ENCODE data around the gene AMIGO3.
A peak's percentile ranks its signal among the peaks of the same experiment; 100 is the strongest.
"Not testable (repeated sequence)": the region's sequence is repeated elsewhere in the genome, so short reads cannot be mapped to it uniquely, and the experiment has no call there.

AMIGO3 gene

GRCh38 chr3:49712166-49712565 lies 7.3 kb downstream of the AMIGO3 start:
- DNase-seq (ENCODE audit: low read depth in 2 of 2) = no peak

GRCh38 chr3:49711489-49711888 lies 8.0 kb downstream of the AMIGO3 start:
- DNase-seq (ENCODE audit: low read depth in 2 of 2) = no peak

- DNase-seq (ENCODE audit: low read depth in 2 of 2) = no peak
Measured at GRCh38 chr3:49709852-49710251, 9.6 kb downstream of the AMIGO3 start.

- DNase-seq (ENCODE audit: low read depth in 2 of 2) = no peak
Measured at GRCh38 chr3:49707113-49707480, 12.4 kb downstream of the AMIGO3 start.

- DNase-seq (ENCODE audit: low read depth in 2 of 2) = no peak
Measured at GRCh38 chr3:49706456-49707112, 12.9 kb downstream of the AMIGO3 start.

- no peak for DNase-seq (ENCODE audit: low read depth in 2 of 2)
Measured at GRCh38 chr3:49705390-49705960, 14.0 kb downstream of the AMIGO3 start.

- no peak for DNase-seq (ENCODE audit: low read depth in 2 of 2)
Measured at GRCh38 chr3:49704629-49705028, 14.9 kb downstream of the AMIGO3 start.

- no peak for DNase-seq (ENCODE audit: low read depth in 2 of 2)
Measured at GRCh38 chr3:49703956-49704355, 15.5 kb downstream of the AMIGO3 start.

GRCh38 chr3:49703443-49703927 lies 16.0 kb downstream of the AMIGO3 start:
- DNase-seq (ENCODE audit: low read depth in 2 of 2) = peak; percentile 37 to 51

GRCh38 chr3:49702672-49703071 lies 16.8 kb downstream of the AMIGO3 start:
- no peak for DNase-seq (ENCODE audit: low read depth in 2 of 2)

- no peak for DNase-seq (ENCODE audit: low read depth in 2 of 2)
Measured at GRCh38 chr3:49701388-49702077, 18.0 kb downstream of the AMIGO3 start.

- no peak for DNase-seq (ENCODE audit: low read depth in 2 of 2)
Measured at GRCh38 chr3:49700453-49701128, 18.9 kb downstream of the AMIGO3 start.

- no peak for DNase-seq (ENCODE audit: low read depth in 2 of 2)
Measured at GRCh38 chr3:49700014-49700413, 19.5 kb downstream of the AMIGO3 start.

- DNase-seq (ENCODE audit: low read depth in 2 of 2) = no peak
Measured at GRCh38 chr3:49699281-49699979, 20.1 kb downstream of the AMIGO3 start.

GRCh38 chr3:49695350-49696015 lies 24.0 kb downstream of the AMIGO3 start:
- DNase-seq (ENCODE audit: low read depth in 2 of 2) = not testable (repeated sequence)

GRCh38 chr3:49694409-49695070 lies 24.9 kb downstream of the AMIGO3 start:
- not testable (repeated sequence) for DNase-seq (ENCODE audit: low read depth in 2 of 2)

GRCh38 chr3:49691481-49691880 lies 28.0 kb downstream of the AMIGO3 start:
- DNase-seq (ENCODE audit: low read depth in 2 of 2) = not testable (repeated sequence)

- not testable (repeated sequence) for DNase-seq (ENCODE audit: low read depth in 2 of 2)
Measured at GRCh38 chr3:49690856-49691255, 28.6 kb downstream of the AMIGO3 start.

- DNase-seq (ENCODE audit: low read depth in 2 of 2) = not testable (repeated sequence)
Measured at GRCh38 chr3:49689908-49690624, 29.4 kb downstream of the AMIGO3 start.
